Spleen (tissue), 11 donors: Measurements from ENCODE around the gene UBASH3A. TPM values are rescaled to one million over a fixed set of nuclear protein-coding genes. Genes with fewer than 3 reads are reported as not detected.
A peak's percentile ranks its signal among the peaks of the same experiment; 100 is the strongest.

Source experiments
- DNase-seq: peaks from one replicate; pipeline ENCODE4 v3.0.0-alpha.2; 2020
- H3K27ac ChIP-seq, 8 donors: fragments of 200-600 bp; sonication (generic) in 7 of 8; 1 replicate in 4 of 8; 2 replicates in 4 of 8; pipeline versions ENCODE4 v1.5.0 to v1.8.0; 2016 to 2021; ENCODE audit warnings: inconsistent platforms in 4 of 8, mild to moderate bottlenecking in 4 of 8, moderate library complexity in 1 of 8
- H3K27me3 ChIP-seq, 7 donors: fragments of 200-600 bp; sonication (generic) in 6 of 7; replicated peaks in 1 of 7; 1 replicate in 4 of 7; 2 replicates in 3 of 7; pipeline versions ENCODE4 v1.5.0 to v1.8.0; 2016 to 2021; ENCODE audit warnings: inconsistent platforms in 3 of 7, mild to moderate bottlenecking in 1 of 7
- H3K36me3 ChIP-seq, 6 donors: fragments of 200-600 bp; sonication (generic) in 5 of 6; 1 replicate in 4 of 6; 2 replicates in 2 of 6; pipeline versions ENCODE4 v1.5.0 to v1.8.0; 2016 to 2021; ENCODE audit warnings: inconsistent platforms in 2 of 6
- H3K4me1 ChIP-seq, 6 donors: fragments of 200-600 bp; sonication (generic) in 5 of 6; 1 replicate in 3 of 6; 2 replicates in 3 of 6; pipeline versions ENCODE4 v1.5.0 to v1.8.0; 2016 to 2021; ENCODE audit warnings: inconsistent platforms in 3 of 6
- H3K4me3 ChIP-seq, 8 donors: fragments of 200-600 bp; sonication (generic) in 7 of 8; 1 replicate in 4 of 8; 2 replicates in 4 of 8; pipeline versions ENCODE4 v1.5.0 to v1.8.0; 2016 to 2021; ENCODE audit warnings: inconsistent platforms in 4 of 8, mild to moderate bottlenecking in 4 of 8, moderate library complexity in 2 of 8
- H3K9me3 ChIP-seq, 8 donors: fragments of 200-600 bp; sonication (generic) in 7 of 8; 1 replicate in 4 of 8; 2 replicates in 4 of 8; pipeline versions ENCODE4 v1.5.0 to v1.8.0; 2016 to 2021; ENCODE audit warnings: inconsistent platforms in 4 of 8
- CTCF ChIP-seq, 11 experiments: fragments of 200-600 bp in 7 of 11; fragments of 450-650 bp in 4 of 11; sonication (generic) in 4 of 11; IDR thresholded peaks in 8 of 11; conservative IDR thresholded peaks in 3 of 11; 1 replicate in 7 of 11; 2 replicates in 4 of 11; pipeline versions ENCODE4 v1.4.0 to v1.8.0; 2016 to 2021; ENCODE audit warnings: antibody characterized with exemption in 11 of 11, inconsistent platforms in 4 of 11, mild to moderate bottlenecking in 1 of 11
- POLR2A ChIP-seq, 3 donors: fragments of 450-650 bp; IDR thresholded peaks; one replicate each; pipeline ENCODE4 v1.5.1; 2017; ENCODE audit warnings: antibody characterized with exemption in 3 of 3, mild to moderate bottlenecking in 1 of 3
- POLR2AphosphoS5 ChIP-seq, 3 donors: sonication (generic); formaldehyde crosslinking; IDR thresholded peaks; one replicate each; pipeline ENCODE4 v1.5.1; 2017; ENCODE audit warnings: antibody characterized with exemption in 3 of 3
- WGBS, 5 donors: extraction: QIAGEN DNeasy Blood & Tissue Kit in 3 of 5; methylation state at CpG; one replicate each; pipeline versions ENCODE4 v1.1.5 to v1.1.7; 2013 to 2018; 5-methylcytosine and 5-hydroxymethylcytosine counted together
- intact Hi-C: fragments of 100-400 bp; cut with DNase I; formaldehyde crosslinking; loops from one replicate; pipeline ENCODE4 v1.15.0; 2023; ENCODE audit warnings: low total_unique reads
- polyA plus RNA-seq, 3 donors: library from polyadenylated mRNA; stranded (reverse); fragments of 200-250 nt; gene quantifications; one replicate each; pipeline ENCODE4 v1.2.1, GENCODE V29; 2013
- total RNA-seq, 7 donors: library from RNA; depleted of rRNA in 3 of 7; stranded (reverse); fragments of >200 nt in 3 of 7; fragmentation: NEBNext Ultra II Directional in 4 of 7; extraction: Animal tissue kit (Norgen Biotek cat#: 25700) in 4 of 7; gene quantifications; one replicate each; pipeline versions ENCODE4 v1.1.0 to v1.2.1, GENCODE V29; 2016 to 2021
- donor health status: healthy with polysubstance abuse.
- donor health status: DM: no; HTN: no; CAD: no; lungs with moderate emphysema.
- donor health status: DM: no; HTN: no; CAD: no.
- donor health status: Bipolar disorder and iron deficiency.
- donor health status: healthy.
- donor health status: DM: no; HTN: no; CAD: no.
- donor health status: DM: yes; HTN: yes; CAD: no.

UBASH3A gene
- total and polyA plus RNA-seq, 10 donors: 2.6 to 16.3 (median 10.2) TPM

GRCh38 chr21:42441963-42442362 lies 38.3 kb downstream of the UBASH3A start:
- intact Hi-C loops: loop anchor here (10.0 kb wide), 1 partner anchor 57 kb away; no protein-coding TSS in a partner anchor
- peak; percentile 45 for DNase-seq
- Histone ChIP-seq H3K27ac (no peak overlapping the region), H3K36me3 (peaks cover 0 to 36% (median 0%) of the 10 kb centered on the region in 6 donors), H3K27me3 (peaks cover 0 to 44% (median 0%) of the 10 kb centered on the region in 7 donors), H3K9me3 (peaks cover 0 to 4% (median 0%) of the 10 kb centered on the region in 8 donors), H3K4me1 (no peaks in the 10 kb centered on the region), H3K4me3 (no peak overlapping the region)
- no peak for TF ChIP-seq POLR2AphosphoS5 (IDR thresholded peaks at IDR 0.05)
- TF ChIP-seq POLR2A (IDR thresholded peaks at IDR 0.05): no peak
- TF ChIP-seq CTCF (IDR thresholded peaks at IDR 0.05 in 8 of 11, conservative IDR thresholded peaks at IDR 0.05 in 3 of 11): no peak
- WGBS, 5 donors: 70 to 90% (median 83%) methylated on average over 6 of the region's 6 CpGs

- no peaks in the 10 kb centered on the region for H3K9me3 ChIP-seq
- H3K4me1 ChIP-seq: no peaks in the 10 kb centered on the region
- intact Hi-C loops: loop anchor here (10.0 kb wide), 1 partner anchor 58 kb away; no protein-coding TSS in a partner anchor
- TF ChIP-seq CTCF (IDR thresholded peaks at IDR 0.05 in 8 of 11, conservative IDR thresholded peaks at IDR 0.05 in 3 of 11) (no peak), POLR2A (IDR thresholded peaks at IDR 0.05) (no peak), POLR2AphosphoS5 (IDR thresholded peaks at IDR 0.05) (no peak)
- H3K27me3 ChIP-seq: peaks cover 0 to 30% (median 0%) of the 10 kb centered on the region in 7 donors
- 85 to 94% (median 91%) methylated on average over 15 of the region's 15 CpGs for WGBS, 5 donors
- no peak overlapping the region for H3K27ac ChIP-seq
- peak; percentile 51 for DNase-seq
- peaks cover 0 to 28% (median 0%) of the 10 kb centered on the region in 6 donors for H3K36me3 ChIP-seq
- no peak overlapping the region for H3K4me3 ChIP-seq
Observed at GRCh38 chr21:42443181-42443785, 39.6 kb downstream of the UBASH3A start.

- no peak for TF ChIP-seq POLR2A (IDR thresholded peaks at IDR 0.05)
- peak in 1 of 3 donors; percentile 32 for TF ChIP-seq POLR2AphosphoS5 (IDR thresholded peaks at IDR 0.05)
- TF ChIP-seq CTCF (IDR thresholded peaks at IDR 0.05 in 8 of 11, conservative IDR thresholded peaks at IDR 0.05 in 3 of 11): no peak
- 81 to 92% (median 85%) methylated on average over 32 to 34 of the region's 34 CpGs for WGBS, 5 donors
- H3K4me3 ChIP-seq: no peak overlapping the region
- H3K27me3 ChIP-seq: peaks cover 0 to 22% (median 0%) of the 10 kb centered on the region in 7 donors
- peaks cover 0 to 27% (median 0%) of the 10 kb centered on the region in 6 donors for H3K36me3 ChIP-seq
- DNase-seq: peak; percentile 71
- H3K4me1 ChIP-seq: no peaks in the 10 kb centered on the region
- intact Hi-C loops: loop anchor here (10.0 kb wide), 1 partner anchor 59 kb away; no protein-coding TSS in a partner anchor
- no peaks in the 10 kb centered on the region for H3K9me3 ChIP-seq
- H3K27ac ChIP-seq: no peak overlapping the region
Observed at GRCh38 chr21:42443876-42444744, 40.4 kb downstream of the UBASH3A start.

GRCh38 chr21:42444745-42445059 lies 41.0 kb downstream of the UBASH3A start:
- no peak for DNase-seq
- TF ChIP-seq POLR2AphosphoS5 (IDR thresholded peaks at IDR 0.05) (no peak), CTCF (IDR thresholded peaks at IDR 0.05 in 8 of 11, conservative IDR thresholded peaks at IDR 0.05 in 3 of 11) (no peak), POLR2A (IDR thresholded peaks at IDR 0.05) (no peak)
- Histone ChIP-seq H3K27me3 (peaks cover 0 to 19% (median 0%) of the 10 kb centered on the region in 7 donors), H3K9me3 (no peaks in the 10 kb centered on the region), H3K27ac (no peak overlapping the region), H3K4me3 (no peak overlapping the region), H3K4me1 (peaks cover 0 to 5% (median under 1%) of the 10 kb centered on the region in 6 donors), H3K36me3 (peaks cover 0 to 27% (median 0%) of the 10 kb centered on the region in 6 donors)
- intact Hi-C loops: loop anchor here (5.0 to 10.0 kb wide), 2 partner anchors 60 to 297 kb away; no protein-coding TSS in a partner anchor
- 75 to 88% (median 83%) methylated on average over 10 of the region's 10 CpGs for WGBS, 5 donors
